Adrenal gland (tissue), 12 donors: ENCODE data around the gene DOCK1. TPM values are rescaled to one million over a fixed set of nuclear protein-coding genes. Genes with fewer than 3 reads are reported as not detected.

Experiments used
- DNase-seq, 7 donors: peaks; one replicate each; pipeline ENCODE4 v3.0.0-alpha.2; 2019 to 2020
- H3K27ac ChIP-seq, 5 donors: fragments of 200-600 bp; sonication (generic) in 4 of 5; 1 replicate in 3 of 5; 2 replicates in 2 of 5; pipeline versions ENCODE4 v1.5.1 to v1.8.0; 2016 to 2020; ENCODE audit warnings: mild to moderate bottlenecking in 1 of 5
- H3K27me3 ChIP-seq: fragments of 200-600 bp; 2 replicates; pipeline ENCODE4 v1.8.0; 2021
- H3K36me3 ChIP-seq, 2 donors: fragments of 200-600 bp; replicated peaks in 1 of 2; 1 replicate in 1 of 2; 2 replicates in 1 of 2; pipeline versions ENCODE4 v1.5.1 to v1.8.0; 2018 to 2022
- H3K4me1 ChIP-seq, 2 donors: fragments of 200-600 bp; replicated peaks in 1 of 2; 1 replicate in 1 of 2; 2 replicates in 1 of 2; pipeline versions ENCODE4 v1.5.1 to v1.8.0; 2018 to 2021
- H3K4me3 ChIP-seq, 4 donors: fragments of 200-600 bp; sonication (generic) in 3 of 4; one replicate each; pipeline ENCODE4 v1.5.1; 2016 to 2018
- H3K9me3 ChIP-seq, 3 donors: fragments of 200-600 bp; sonication (generic) in 1 of 3; replicated peaks in 1 of 3; 1 replicate in 2 of 3; 2 replicates in 1 of 3; pipeline versions ENCODE4 v1.5.1 to v1.8.0; 2016 to 2021
- CTCF ChIP-seq, 6 experiments: fragments of 450-650 bp in 4 of 6; fragments of 200-600 bp in 2 of 6; sonication (generic) in 1 of 6; IDR thresholded peaks; 1 replicate in 5 of 6; 2 replicates in 1 of 6; pipeline versions ENCODE4 v1.5.1 to v1.8.0; 2016 to 2021; ENCODE audit warnings: antibody characterized with exemption in 6 of 6, mild to moderate bottlenecking in 2 of 6, moderate library complexity in 1 of 6
- POLR2A ChIP-seq, 2 donors: fragments of 450-650 bp; IDR thresholded peaks; one replicate each; pipeline ENCODE4 v1.6.1; 2017; ENCODE audit warnings: antibody characterized with exemption in 2 of 2, mild to moderate bottlenecking in 2 of 2, moderate library complexity in 1 of 2
- WGBS, 4 donors: extraction: QIAGEN DNeasy Blood & Tissue Kit in 2 of 4; methylation state at CpG; one replicate each; pipeline versions ENCODE4 v1.1.5 to v1.1.7; 2013 to 2017; 5-methylcytosine and 5-hydroxymethylcytosine counted together
- intact Hi-C, 2 donors: fragments of 100-400 bp; cut with DNase I; formaldehyde crosslinking; loops; one replicate each; pipeline versions ENCODE4 v1.14.1 to v1.15.0; 2022 to 2023
- polyA plus RNA-seq, 3 donors: library from polyadenylated mRNA; stranded (reverse); fragments of 200-250 nt in 2 of 3; fragments of 350-450 nt in 1 of 3; fragmentation: Illumina TruSeq in 1 of 3; extraction: RNeasy Lipid Tissue Mini Kit (QIAGEN cat#74804) in 1 of 3; gene quantifications; one replicate each; pipeline ENCODE4 v1.2.3, GENCODE V29; 2013 to 2014
- total RNA-seq, 9 donors: library from RNA; depleted of rRNA in 4 of 9; stranded (reverse); fragments of >200 nt in 4 of 9; fragments of 120-200 nt in 1 of 9; fragmentation: NEBNext Ultra II Directional in 1 of 9; extraction: Animal tissue kit (Norgen Biotek cat#: 25700) in 1 of 9; gene quantifications; one replicate each; pipeline versions ENCODE4 v1.1.0 to v1.2.4, GENCODE V29; 2013 to 2023
- donor health status: healthy with polysubstance abuse.
- donor health status: Bipolar disorder and iron deficiency.
- donor health status: DM: yes; HTN: yes; CAD: no.
- donor health status: DM: no; HTN: no; CAD: no.
- donor health status: DM: no; HTN: no; CAD: no.
- donor health status: DM: yes; HTN: yes; CAD: no.

DOCK1 gene
- total and polyA plus RNA-seq, 12 donors = 8.1 to 30.4 (median 21.6) TPM

GRCh38 chr10:127391875-127392274, 486.6 kb downstream of the DOCK1 start:
- H3K27ac ChIP-seq = peak overlapping the region in 2 of 5 donors; percentile 30 to 55
- TF ChIP-seq CTCF (IDR thresholded peaks at IDR 0.05) (no peak), POLR2A (IDR thresholded peaks at IDR 0.05) (no peak)
- DNase-seq = no peak

GRCh38 chr10:127392351-127393235, 487.4 kb downstream of the DOCK1 start:
- Histone ChIP-seq H3K4me3 (no peak overlapping the region), H3K9me3 (no peaks in the 10 kb centered on the region), H3K27ac (peak overlapping the region in 2 of 5 donors; percentile 30 to 55), H3K36me3 (no peaks in the 10 kb centered on the region), H3K27me3 (no peaks in the 10 kb centered on the region), H3K4me1 (no peaks in the 10 kb centered on the region)
- TF ChIP-seq CTCF (IDR thresholded peaks at IDR 0.05) (no peak), POLR2A (IDR thresholded peaks at IDR 0.05) (no peak)
- intact Hi-C loops = no loop called here
- DNase-seq = peak in 1 of 7 donors; percentile 24
- 73 to 80% (median 75%) methylated on average over 23 of the region's 23 CpGs for WGBS, 4 donors

More at GRCh38 chr10:127391875-127392274, 486.6 kb downstream of the DOCK1 start:
- intact Hi-C loops = no loop called here
- Histone ChIP-seq H3K4me1 (no peaks in the 10 kb centered on the region), H3K36me3 (no peaks in the 10 kb centered on the region), H3K4me3 (no peak overlapping the region), H3K27me3 (no peaks in the 10 kb centered on the region), H3K9me3 (no peaks in the 10 kb centered on the region)
- 60 to 88% (median 84%) methylated on average over 6 to 12 of the region's 12 CpGs for WGBS, 4 donors

DNA sequence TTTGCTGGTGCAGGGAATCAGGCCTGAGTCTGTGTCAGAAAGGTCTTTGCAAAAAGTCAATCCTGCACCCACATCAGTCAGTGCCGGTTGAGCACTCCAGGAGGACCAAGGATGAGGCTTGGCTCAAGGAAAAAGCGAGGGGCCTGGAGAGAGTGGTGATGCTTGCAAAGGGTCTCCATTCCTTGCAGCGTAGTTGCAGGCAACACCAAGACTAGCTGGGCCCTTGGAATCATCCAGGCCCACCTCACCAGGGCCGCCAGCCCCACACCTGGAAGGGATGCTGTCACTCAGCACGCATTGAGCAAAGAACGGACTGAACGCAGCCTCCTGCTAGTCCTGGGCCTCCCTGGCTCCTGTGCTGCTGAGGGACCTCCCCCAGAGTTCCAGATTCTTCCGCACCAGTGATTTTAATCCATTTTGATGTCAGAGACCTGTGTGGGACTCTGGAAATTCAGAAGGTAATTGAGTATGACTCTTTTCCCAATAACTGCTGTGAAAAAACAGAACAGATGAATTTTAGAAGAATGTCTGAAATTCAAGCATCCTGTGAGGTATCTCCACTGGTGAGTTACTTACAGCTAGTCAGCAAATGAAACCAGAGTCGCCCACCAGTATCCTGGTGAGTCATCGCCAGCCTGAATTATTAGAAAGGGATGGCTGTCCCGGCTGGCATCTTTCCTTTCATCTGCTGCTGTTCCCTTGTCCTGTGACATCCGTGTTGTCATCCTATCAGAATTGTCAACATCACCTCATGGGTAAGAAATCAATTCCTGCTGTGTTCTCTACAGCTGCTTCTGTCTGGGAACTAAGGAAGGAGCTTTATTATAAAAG, 493.1 kb downstream of the DOCK1 start:
- WGBS, 4 donors = 80 to 88% (median 87%) methylated on average over 10 to 12 of the region's 12 CpGs
- DNase-seq = no peak
- H3K27ac ChIP-seq = no peak overlapping the region
- intact Hi-C loops = no loop called here
- no peak overlapping the region for H3K4me3 ChIP-seq
- H3K36me3 ChIP-seq = no peaks in the 10 kb centered on the region
- no peaks in the 10 kb centered on the region for H3K4me1 ChIP-seq
- H3K27me3 ChIP-seq = no peaks in the 10 kb centered on the region
- no peak for TF ChIP-seq CTCF (IDR thresholded peaks at IDR 0.05)
- H3K9me3 ChIP-seq = no peaks in the 10 kb centered on the region

DNA sequence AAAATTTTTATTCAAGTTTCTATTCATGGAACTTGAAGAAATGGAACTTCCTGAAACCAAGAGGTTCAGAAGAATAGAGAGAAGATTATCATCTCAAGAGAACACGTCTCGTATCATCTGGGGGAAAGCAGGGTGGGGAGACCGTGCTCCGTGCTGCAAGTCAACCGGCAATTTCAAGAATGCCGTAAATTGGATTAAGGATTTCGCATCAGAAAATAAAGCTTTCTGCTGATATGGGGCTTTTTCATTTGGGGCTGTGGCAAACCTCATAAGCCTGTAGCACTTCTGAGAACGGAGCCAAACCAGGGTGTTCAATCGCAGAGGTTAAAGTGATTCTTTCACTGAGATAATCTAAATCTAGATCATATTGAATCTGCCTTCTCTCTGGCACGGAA, 493.7 kb downstream of the DOCK1 start:
- intact Hi-C loops = no loop called here
- TF ChIP-seq POLR2A (IDR thresholded peaks at IDR 0.05) = no peak
- no peak for TF ChIP-seq CTCF (IDR thresholded peaks at IDR 0.05)
- Histone ChIP-seq H3K4me3 (no peak overlapping the region), H3K4me1 (no peaks in the 10 kb centered on the region), H3K36me3 (no peaks in the 10 kb centered on the region), H3K27ac (no peak overlapping the region), H3K9me3 (no peaks in the 10 kb centered on the region), H3K27me3 (no peaks in the 10 kb centered on the region)
- DNase-seq = no peak
- 86 to 95% (median 92%) methylated on average over 10 of the region's 10 CpGs for WGBS, 4 donors
